Urinary bladder (tissue), 4 donors: ENCODE measurements around the gene TNFRSF9. TPM values are rescaled to one million over a fixed set of nuclear protein-coding genes. Genes with fewer than 3 reads are reported as not detected.
A peak's percentile ranks its signal among the peaks of the same experiment; 100 is the strongest.
"Not testable (repeated sequence)": the region's sequence is repeated elsewhere in the genome, so short reads cannot be mapped to it uniquely, and the experiment has no call there.

Experiments used
- DNase-seq: peaks from one replicate; pipeline ENCODE4 v3.0.0-alpha.2; 2015; ENCODE audit errors: extremely low spot score
- H3K27ac ChIP-seq: one replicate; pipeline ENCODE4 v1.5.1; 2013; ENCODE audit warnings: low read depth, mild to moderate bottlenecking, moderate library complexity
- H3K36me3 ChIP-seq: one replicate; pipeline ENCODE4 v1.6.1; 2013; ENCODE audit warnings: mild to moderate bottlenecking, moderate library complexity; ENCODE audit not compliant: insufficient read depth
- H3K4me1 ChIP-seq: one replicate; pipeline ENCODE4 v1.6.1; 2013; ENCODE audit warnings: mild to moderate bottlenecking, moderate library complexity; ENCODE audit not compliant: insufficient read depth
- H3K4me3 ChIP-seq: one replicate; pipeline ENCODE4 v1.5.1; 2013; ENCODE audit warnings: low read depth, low read length
- WGBS: extraction: QIAGEN DNeasy Blood & Tissue Kit; methylation state at CpG from one replicate; pipeline ENCODE4 v1.1.7; 2013; 5-methylcytosine and 5-hydroxymethylcytosine counted together
- polyA plus RNA-seq: library from polyadenylated mRNA; stranded (reverse); fragments of 200-250 nt; gene quantifications from one replicate; pipeline ENCODE4 v1.2.3, GENCODE V29; 2013
- total RNA-seq: library from RNA; depleted of rRNA; stranded (reverse); fragments of >200 nt; gene quantifications from one replicate; pipeline ENCODE4 v1.2.3, GENCODE V29; 2014
- donor health status: healthy with polysubstance abuse.
- donor health status: healthy.

Gene TNFRSF9
- total and polyA plus RNA-seq, 2 donors = 0.16 TPM; not detected in 1

GRCh38 chr1:7921796-7922195, 18.8 kb downstream of the TNFRSF9 start:
- Histone ChIP-seq H3K4me1 (no peaks in the 10 kb centered on the region), H3K4me3 (no peak overlapping the region), H3K27ac (no peak overlapping the region), H3K36me3 (no peaks in the 10 kb centered on the region)
- 86% methylated on average over 7 of the region's 7 CpGs for WGBS
- no peak for DNase-seq

- DNase-seq = no peak
- 82% methylated on average over 5 of the region's 5 CpGs for WGBS
- Histone ChIP-seq H3K4me3 (no peak overlapping the region), H3K27ac (no peak overlapping the region), H3K4me1 (no peaks in the 10 kb centered on the region), H3K36me3 (no peaks in the 10 kb centered on the region)
Measured at GRCh38 chr1:7919880-7920279, 20.8 kb downstream of the TNFRSF9 start.

GRCh38 chr1:7917971-7918370, 22.7 kb downstream of the TNFRSF9 start:
- not testable (repeated sequence) for H3K36me3 ChIP-seq, H3K4me1 ChIP-seq, H3K27ac ChIP-seq, H3K4me3 ChIP-seq, DNase-seq
- WGBS = 76% methylated on average over 5 of the region's 5 CpGs

- H3K4me3 ChIP-seq = no peak overlapping the region
- H3K27ac ChIP-seq = no peak overlapping the region
- WGBS = 71% methylated on average over 2 of the region's 2 CpGs
- H3K4me1 ChIP-seq = no peaks in the 10 kb centered on the region
- no peak for DNase-seq
- no peaks in the 10 kb centered on the region for H3K36me3 ChIP-seq
Measured at GRCh38 chr1:7916501-7916830, 24.2 kb downstream of the TNFRSF9 start.

GRCh38 chr1:7915826-7916500, 24.7 kb downstream of the TNFRSF9 start:
- H3K4me3 ChIP-seq = no peak overlapping the region
- H3K36me3 ChIP-seq = no peaks in the 10 kb centered on the region
- no peak for DNase-seq
- no peaks in the 10 kb centered on the region for H3K4me1 ChIP-seq
- 54% methylated on average over 5 of the region's 5 CpGs for WGBS
- no peak overlapping the region for H3K27ac ChIP-seq

GRCh38 chr1:7912743-7913557, 27.7 kb downstream of the TNFRSF9 start:
- 53% methylated on average over 18 of the region's 18 CpGs for WGBS
- Histone ChIP-seq H3K4me3 (no peak overlapping the region), H3K36me3 (no peaks in the 10 kb centered on the region), H3K27ac (no peak overlapping the region), H3K4me1 (no peaks in the 10 kb centered on the region)
- DNase-seq = no peak

- Histone ChIP-seq H3K27ac (no peak overlapping the region), H3K4me3 (no peak overlapping the region), H3K4me1 (no peaks in the 10 kb centered on the region), H3K36me3 (no peaks in the 10 kb centered on the region)
- 84% methylated on average over 3 of the region's 3 CpGs for WGBS
- DNase-seq = no peak
Measured at GRCh38 chr1:7912145-7912544, 28.5 kb downstream of the TNFRSF9 start.

GRCh38 chr1:7905262-7905661, 35.4 kb downstream of the TNFRSF9 start:
- H3K27ac ChIP-seq = no peak overlapping the region
- H3K4me3 ChIP-seq = no peak overlapping the region
- no peak for DNase-seq
- 78% methylated on average over 12 of the region's 12 CpGs for WGBS
- H3K4me1 ChIP-seq = no peaks in the 10 kb centered on the region
- no peaks in the 10 kb centered on the region for H3K36me3 ChIP-seq

GRCh38 chr1:7902478-7903085, 38.1 kb downstream of the TNFRSF9 start:
- DNase-seq = peak; percentile 10
- Histone ChIP-seq H3K27ac (no peak overlapping the region), H3K4me3 (no peak overlapping the region), H3K4me1 (no peaks in the 10 kb centered on the region), H3K36me3 (no peaks in the 10 kb centered on the region)
- WGBS = 24% methylated on average over 21 of the region's 21 CpGs

GRCh38 chr1:7899741-7900140, 40.9 kb downstream of the TNFRSF9 start:
- Histone ChIP-seq H3K27ac (no peak overlapping the region), H3K4me1 (no peaks in the 10 kb centered on the region)
- WGBS = 80% methylated on average over 4 of the region's 4 CpGs

GRCh38 chr1:7898962-7899361, 41.7 kb downstream of the TNFRSF9 start:
- Histone ChIP-seq H3K36me3 (no peaks in the 10 kb centered on the region), H3K4me3 (no peak overlapping the region), H3K27ac (no peak overlapping the region), H3K4me1 (no peaks in the 10 kb centered on the region)
- DNase-seq = no peak
- 80% methylated on average over 5 of the region's 5 CpGs for WGBS

More at GRCh38 chr1:7899741-7900140, 40.9 kb downstream of the TNFRSF9 start:
- DNase-seq = no peak
- H3K4me3 ChIP-seq = no peak overlapping the region
- H3K36me3 ChIP-seq = no peaks in the 10 kb centered on the region

- Histone ChIP-seq H3K4me3 (no peak overlapping the region), H3K36me3 (no peaks in the 10 kb centered on the region), H3K4me1 (no peaks in the 10 kb centered on the region), H3K27ac (no peak overlapping the region)
- WGBS = 47% methylated on average over 1 of the region's 1 CpG
- DNase-seq = no peak
Measured at GRCh38 chr1:7896994-7897393, 43.6 kb downstream of the TNFRSF9 start.

GRCh38 chr1:7893529-7894180, 47.0 kb downstream of the TNFRSF9 start:
- H3K27ac ChIP-seq = no peak overlapping the region
- no peak for DNase-seq
- H3K36me3 ChIP-seq = no peaks in the 10 kb centered on the region
- WGBS = 80% methylated on average over 13 of the region's 13 CpGs
- H3K4me1 ChIP-seq = no peaks in the 10 kb centered on the region
- no peak overlapping the region for H3K4me3 ChIP-seq
